HG03460 (cell line): ENCODE data around the gene SLC10A3.

Experiments used
- ATAC-seq: cut with Tn5 transposase; IDR thresholded peaks from one replicate; pipeline ENCODE4 v1.9.1; 2021; ENCODE audit not compliant: unreplicated experiment

Gene SLC10A3

GRCh38 chrX:154484255-154485149, 5.9 kb downstream of the SLC10A3 start:
- no peak for ATAC-seq

GRCh38 chrX:154483325-154483724, 7.1 kb downstream of the SLC10A3 start:
- ATAC-seq = no peak

GRCh38 chrX:154482786-154483185, 7.6 kb downstream of the SLC10A3 start:
- no peak for ATAC-seq

GRCh38 chrX:154481911-154482601, 8.4 kb downstream of the SLC10A3 start:
- no peak for ATAC-seq

- no peak for ATAC-seq
Measured at GRCh38 chrX:154481195-154481594, 9.2 kb downstream of the SLC10A3 start.

- ATAC-seq = peak; percentile 87
Measured at GRCh38 chrX:154478728-154479622, 11.5 kb downstream of the SLC10A3 start, which contains the start of gene LAGE3. LAGE3 (minus strand) TSS chrX:154479281; CDS start chrX:154478915, 366 bp downstream.

DNA sequence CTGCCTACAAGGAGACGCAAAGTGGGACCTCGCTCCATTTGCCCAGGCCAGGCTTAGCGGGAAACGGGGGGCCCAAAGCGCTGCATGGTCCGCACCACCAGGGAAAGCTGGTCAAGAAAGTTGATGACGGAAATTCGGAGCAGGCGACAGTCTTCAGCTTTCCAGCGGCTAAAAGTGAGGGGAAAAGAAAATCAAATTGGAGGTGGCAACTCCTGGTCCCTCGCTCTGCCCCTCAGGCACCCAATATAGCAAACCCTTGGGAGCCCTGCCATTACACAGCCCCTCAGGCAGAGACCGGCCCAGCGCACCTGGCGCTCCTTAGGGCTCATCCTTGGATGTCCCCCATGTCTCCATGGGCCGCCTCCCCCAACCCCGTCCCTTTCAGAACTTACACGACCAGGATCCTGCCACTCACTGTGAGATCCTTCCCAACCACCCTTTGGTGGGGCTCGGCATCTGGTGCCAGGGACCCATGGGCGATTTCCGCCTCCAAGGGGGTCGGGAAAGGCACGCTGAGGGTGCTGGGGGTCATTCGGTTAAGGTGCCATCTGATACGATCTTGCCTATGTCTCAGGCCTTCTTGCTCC, 12.4 kb downstream of the SLC10A3 start:
- no peak for ATAC-seq

GRCh38 chrX:154476821-154477220, 13.6 kb downstream of the SLC10A3 start:
- ATAC-seq = no peak

DNA sequence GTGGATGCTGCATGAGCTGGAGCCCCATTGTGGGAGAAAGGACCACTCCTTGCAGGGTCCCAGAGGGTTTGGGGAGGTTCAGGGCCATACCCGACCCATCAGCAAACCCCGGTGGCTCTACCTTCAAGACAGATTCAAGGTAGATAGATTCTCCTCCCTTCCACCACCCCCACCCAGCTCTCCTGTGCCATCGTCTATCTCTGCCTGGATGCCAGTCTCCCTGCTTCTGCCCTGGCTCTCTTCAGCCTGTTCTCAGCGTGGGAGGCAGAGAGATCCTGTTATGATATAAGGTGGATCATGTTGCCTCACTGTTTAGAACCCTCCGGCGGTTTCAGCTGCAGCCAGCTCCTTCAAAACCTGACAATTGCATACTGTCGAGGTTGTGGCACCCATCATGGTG, 16.7 kb downstream of the SLC10A3 start:
- ATAC-seq = no peak

- no peak for ATAC-seq
Measured at GRCh38 chrX:154472685-154473632, 17.5 kb downstream of the SLC10A3 start.

GRCh38 chrX:154471839-154472684, 18.4 kb downstream of the SLC10A3 start:
- no peak for ATAC-seq

GRCh38 chrX:154470914-154471568, 19.4 kb downstream of the SLC10A3 start:
- no peak for ATAC-seq

DNA sequence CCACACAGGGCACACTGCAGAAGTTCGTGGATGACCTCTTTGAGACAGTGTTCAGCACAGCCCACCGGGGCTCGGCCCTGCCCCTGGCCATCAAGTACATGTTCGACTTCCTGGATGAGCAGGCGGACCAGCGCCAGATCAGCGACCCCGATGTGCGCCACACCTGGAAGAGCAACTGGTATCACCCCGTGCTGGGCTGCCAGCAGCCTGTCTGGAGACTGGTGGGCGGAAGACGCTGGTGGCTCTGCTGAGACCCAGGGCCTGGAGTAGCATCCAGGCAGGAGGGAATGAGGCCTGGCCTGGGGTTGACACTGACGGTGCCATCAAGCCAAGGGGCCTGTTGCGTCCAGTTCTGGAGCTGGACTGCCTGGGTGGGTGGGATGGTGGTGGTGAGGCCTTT, 20.0 kb downstream of the SLC10A3 start:
- no peak for ATAC-seq

GRCh38 chrX:154469880-154470279, 20.5 kb downstream of the SLC10A3 start:
- no peak for ATAC-seq

GRCh38 chrX:154469114-154469513, 21.3 kb downstream of the SLC10A3 start:
- no peak for ATAC-seq

DNA sequence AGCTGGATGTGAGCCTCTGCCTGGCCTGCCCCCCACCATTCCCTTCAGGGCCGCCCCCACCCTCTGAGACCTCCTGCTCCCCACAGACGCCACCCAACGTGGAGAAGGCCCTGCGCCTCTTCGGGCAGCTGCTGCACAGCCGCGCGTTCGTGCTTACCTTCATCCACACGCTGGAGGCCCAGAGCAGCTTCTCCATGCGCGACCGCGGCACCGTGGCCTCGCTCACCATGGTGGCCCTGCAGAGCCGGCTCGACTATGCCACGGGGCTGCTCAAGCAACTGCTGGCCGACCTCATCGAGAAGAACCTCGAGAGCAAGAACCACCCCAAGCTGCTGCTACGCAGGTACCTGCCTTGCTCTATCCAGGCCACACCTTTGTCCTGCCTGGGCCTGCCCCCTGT, 22.2 kb downstream of the SLC10A3 start:
- ATAC-seq = no peak

- no peak for ATAC-seq
Measured at GRCh38 chrX:154467556-154467955, 22.9 kb downstream of the SLC10A3 start.

DNA sequence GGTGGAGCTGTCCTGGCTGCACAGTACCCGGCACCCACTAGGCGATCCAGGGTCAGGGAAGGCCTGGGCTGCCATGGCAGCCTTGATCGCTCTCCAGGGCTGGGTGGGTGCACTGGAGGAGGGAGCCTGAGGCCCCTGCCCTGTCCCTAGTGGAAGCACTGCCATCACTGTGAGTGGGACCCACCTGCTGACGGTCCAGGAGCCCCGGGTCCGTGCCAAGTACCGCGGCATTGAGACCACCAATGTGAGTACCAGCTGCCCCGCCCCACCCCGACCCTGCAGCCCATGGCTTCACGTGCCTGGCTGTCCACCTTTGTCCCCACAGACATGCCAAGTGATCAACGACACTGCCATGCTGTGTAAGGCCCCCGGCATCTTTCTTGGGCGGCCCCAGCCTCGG, 23.5 kb downstream of the SLC10A3 start:
- ATAC-seq = no peak
